IPS-18c (cell line): ENCODE measurements around the gene CAMTA1.

Experiments
- H3K4me3 ChIP-seq: 2 replicates; pipeline ENCODE4 v1.7.0; 2013; ENCODE audit warnings: low read depth, mild to moderate bottlenecking, low read length, moderate library complexity; ENCODE audit not compliant: insufficient read depth
- H3K9me3 ChIP-seq: one replicate; pipeline ENCODE4 v1.6.1; 2013; ENCODE audit warnings: mild to moderate bottlenecking, low read length, moderate library complexity; ENCODE audit not compliant: control insufficient read depth, insufficient read depth

CAMTA1 gene

GRCh38 chr1:7562729-7563605 lies 777.7 kb downstream of the CAMTA1 start:
- Histone ChIP-seq H3K4me3 (no peak overlapping the region), H3K9me3 (peaks cover 2% of the 10 kb centered on the region)

GRCh38 chr1:7564137-7564536 lies 778.9 kb downstream of the CAMTA1 start:
- H3K4me3 ChIP-seq = no peak overlapping the region
- peaks cover 2% of the 10 kb centered on the region for H3K9me3 ChIP-seq

GRCh38 chr1:7565099-7565750 lies 780.0 kb downstream of the CAMTA1 start:
- peaks cover 2% of the 10 kb centered on the region for H3K9me3 ChIP-seq
- H3K4me3 ChIP-seq = no peak overlapping the region

- Histone ChIP-seq H3K9me3 (peaks cover 2% of the 10 kb centered on the region), H3K4me3 (no peak overlapping the region; the same call in 1 of the 2 replicates)
Observed at GRCh38 chr1:7566417-7567375, 781.4 kb downstream of the CAMTA1 start.

- Histone ChIP-seq H3K9me3 (peaks cover 2% of the 10 kb centered on the region), H3K4me3 (no peak overlapping the region)
Observed at GRCh38 chr1:7567376-7567775, 782.1 kb downstream of the CAMTA1 start.

- Histone ChIP-seq H3K9me3 (no peaks in the 10 kb centered on the region), H3K4me3 (no peak overlapping the region)
Observed at GRCh38 chr1:7568053-7568452, 782.8 kb downstream of the CAMTA1 start.

GRCh38 chr1:7568901-7569524 lies 783.8 kb downstream of the CAMTA1 start:
- Histone ChIP-seq H3K4me3 (no peak overlapping the region), H3K9me3 (no peaks in the 10 kb centered on the region)

GRCh38 chr1:7570311-7570710 lies 785.1 kb downstream of the CAMTA1 start:
- Histone ChIP-seq H3K4me3 (no peak overlapping the region), H3K9me3 (no peaks in the 10 kb centered on the region)

- Histone ChIP-seq H3K4me3 (no peak overlapping the region), H3K9me3 (no peaks in the 10 kb centered on the region)
Observed at GRCh38 chr1:7572654-7573152, 787.4 kb downstream of the CAMTA1 start.

GRCh38 chr1:7573481-7573880 lies 788.2 kb downstream of the CAMTA1 start:
- H3K9me3 ChIP-seq = no peaks in the 10 kb centered on the region
- H3K4me3 ChIP-seq = no peak overlapping the region

- no peak overlapping the region for H3K4me3 ChIP-seq
Observed at GRCh38 chr1:7574121-7575040, 789.1 kb downstream of the CAMTA1 start.

GRCh38 chr1:7575041-7575400 lies 789.8 kb downstream of the CAMTA1 start:
- H3K4me3 ChIP-seq = no peak overlapping the region
- no peaks in the 10 kb centered on the region for H3K9me3 ChIP-seq

More at GRCh38 chr1:7574121-7575040, 789.1 kb downstream of the CAMTA1 start:
- H3K9me3 ChIP-seq = no peaks in the 10 kb centered on the region

- Histone ChIP-seq H3K4me3 (no peak overlapping the region), H3K9me3 (no peaks in the 10 kb centered on the region)
Observed at GRCh38 chr1:7576946-7577657, 791.8 kb downstream of the CAMTA1 start.

- H3K9me3 ChIP-seq = no peaks in the 10 kb centered on the region
- H3K4me3 ChIP-seq = no peak overlapping the region
Observed at GRCh38 chr1:7578206-7578605, 793.0 kb downstream of the CAMTA1 start.

- Histone ChIP-seq H3K4me3 (no peak overlapping the region), H3K9me3 (no peaks in the 10 kb centered on the region)
Observed at GRCh38 chr1:7579016-7579415, 793.8 kb downstream of the CAMTA1 start.
